Measurements from ENCODE around the gene ST7.
A peak's percentile ranks its signal among the peaks of the same experiment; 100 is the strongest.

ST7 gene

DNA sequence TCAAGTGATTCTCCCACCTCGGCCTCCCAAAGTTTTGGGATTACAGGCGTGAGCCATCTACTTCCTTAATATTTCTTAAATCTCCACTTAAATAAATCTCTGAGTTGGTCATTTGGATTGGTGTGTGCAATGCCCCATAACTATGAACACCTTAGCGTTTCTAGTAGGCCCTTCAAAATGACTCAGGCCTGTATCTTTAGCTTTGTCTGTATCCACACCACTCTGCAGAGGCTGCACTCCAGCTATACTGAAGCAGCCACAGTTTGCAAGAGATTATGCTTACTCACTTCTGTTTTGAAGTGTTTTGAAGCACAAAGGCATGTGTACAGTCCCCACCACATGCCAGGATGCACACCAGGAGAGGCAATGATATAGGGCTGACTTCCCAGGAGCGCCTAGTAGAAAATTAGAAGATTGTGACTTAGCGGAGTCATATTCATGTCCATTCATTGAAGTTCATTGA, 2.4 kb upstream of the ST7 start:
- TF ChIP-seq, protein P1, sequence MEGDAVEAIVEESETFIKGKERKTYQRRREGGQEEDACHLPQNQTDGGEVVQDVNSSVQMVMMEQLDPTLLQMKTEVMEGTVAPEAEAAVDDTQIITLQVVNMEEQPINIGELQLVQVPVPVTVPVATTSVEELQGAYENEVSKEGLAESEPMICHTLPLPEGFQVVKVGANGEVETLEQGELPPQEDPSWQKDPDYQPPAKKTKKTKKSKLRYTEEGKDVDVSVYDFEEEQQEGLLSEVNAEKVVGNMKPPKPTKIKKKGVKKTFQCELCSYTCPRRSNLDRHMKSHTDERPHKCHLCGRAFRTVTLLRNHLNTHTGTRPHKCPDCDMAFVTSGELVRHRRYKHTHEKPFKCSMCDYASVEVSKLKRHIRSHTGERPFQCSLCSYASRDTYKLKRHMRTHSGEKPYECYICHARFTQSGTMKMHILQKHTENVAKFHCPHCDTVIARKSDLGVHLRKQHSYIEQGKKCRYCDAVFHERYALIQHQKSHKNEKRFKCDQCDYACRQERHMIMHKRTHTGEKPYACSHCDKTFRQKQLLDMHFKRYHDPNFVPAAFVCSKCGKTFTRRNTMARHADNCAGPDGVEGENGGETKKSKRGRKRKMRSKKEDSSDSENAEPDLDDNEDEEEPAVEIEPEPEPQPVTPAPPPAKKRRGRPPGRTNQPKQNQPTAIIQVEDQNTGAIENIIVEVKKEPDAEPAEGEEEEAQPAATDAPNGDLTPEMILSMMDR (IDR thresholded peaks at IDR 0.05; ENCODE audit: low read depth, low read length), result no peak
- H3K4me3 ChIP-seq (ENCODE audit: low read depth, low read length), result no peak overlapping the region

DNA sequence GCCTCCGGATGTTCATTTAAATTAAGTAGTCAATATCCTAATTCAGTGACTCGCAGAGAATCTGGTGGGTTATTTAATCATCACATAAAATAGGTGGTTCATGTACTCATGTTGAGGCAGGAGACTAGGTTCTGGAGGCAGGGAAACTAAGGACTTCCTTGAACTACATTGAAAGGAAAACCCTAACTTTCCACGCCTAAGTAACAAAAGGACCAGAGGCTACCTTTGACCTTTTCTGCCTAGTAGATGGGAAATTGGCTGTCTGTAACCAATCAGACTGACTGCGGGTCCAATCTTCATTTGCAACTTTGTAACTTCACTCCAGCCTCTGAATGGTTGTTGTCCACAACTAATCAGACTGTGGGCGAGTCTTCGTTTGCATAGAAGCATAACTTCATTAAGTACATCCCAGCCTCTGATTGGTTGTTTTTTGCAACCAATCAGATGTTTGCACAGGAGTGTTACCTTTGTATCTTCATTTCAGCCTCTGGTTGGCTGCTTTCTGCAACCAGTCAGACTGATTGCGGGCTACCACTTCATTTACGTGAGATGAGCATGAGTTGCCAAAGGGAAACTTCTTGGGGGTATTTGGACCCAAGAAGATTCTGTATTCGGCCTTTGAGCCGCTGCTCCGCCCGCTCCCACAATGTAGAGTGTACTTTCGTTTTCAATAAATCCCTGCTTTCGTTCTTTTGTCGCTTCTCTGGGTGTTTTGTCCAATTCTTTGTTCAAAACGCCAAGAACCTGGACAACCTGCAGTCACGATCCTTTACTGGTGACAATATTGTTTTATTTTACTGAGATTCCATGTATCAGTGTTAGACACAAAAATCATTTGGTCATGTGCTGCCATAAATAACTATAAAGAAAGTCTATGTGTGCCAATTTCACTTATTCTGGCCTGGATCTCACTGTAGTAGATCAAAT, 1.7 kb upstream of the ST7 start:
- TF ChIP-seq, protein P1 (IDR thresholded peaks at IDR 0.05; ENCODE audit: low read depth, low read length), result no peak
- H3K4me3 ChIP-seq (ENCODE audit: low read depth, low read length), result no peak overlapping the region

DNA sequence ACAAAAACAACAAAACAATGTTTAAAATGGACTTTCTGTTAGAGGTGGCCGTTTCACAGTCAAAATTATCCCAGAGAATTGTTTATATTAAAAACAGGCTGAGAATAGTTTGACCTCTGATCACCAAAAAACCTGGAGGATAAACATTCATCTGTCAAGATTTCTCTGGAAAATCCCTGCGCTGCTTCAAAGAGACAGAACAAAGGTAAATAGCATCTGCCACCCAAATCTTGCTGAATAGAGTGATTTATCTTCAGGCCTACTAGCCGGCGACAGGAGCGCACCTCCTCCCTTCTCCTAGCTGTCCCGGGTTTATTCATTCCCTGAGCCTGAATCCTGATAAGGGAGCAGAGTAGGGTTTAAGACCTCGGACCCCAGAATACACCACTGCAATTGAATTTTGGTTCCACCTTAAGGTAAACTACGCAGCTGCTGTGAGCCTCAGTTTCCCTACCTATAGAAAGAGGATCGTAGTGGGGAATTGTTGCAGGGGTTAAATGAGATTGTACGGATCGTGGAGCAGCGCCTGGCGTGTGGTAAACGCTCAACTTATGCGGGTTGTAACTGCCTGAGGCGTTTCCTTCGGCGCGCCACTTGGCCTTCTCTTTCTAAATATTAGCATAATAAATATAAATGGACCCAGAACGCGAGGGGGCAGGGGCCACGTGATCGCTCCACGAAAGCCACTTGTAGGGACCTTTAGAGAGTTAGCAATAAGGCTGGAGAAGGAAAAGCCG, 498 bp upstream of the ST7 start:
- TF ChIP-seq, protein P1 (IDR thresholded peaks at IDR 0.05; ENCODE audit: low read depth, low read length), result no peak

DNA sequence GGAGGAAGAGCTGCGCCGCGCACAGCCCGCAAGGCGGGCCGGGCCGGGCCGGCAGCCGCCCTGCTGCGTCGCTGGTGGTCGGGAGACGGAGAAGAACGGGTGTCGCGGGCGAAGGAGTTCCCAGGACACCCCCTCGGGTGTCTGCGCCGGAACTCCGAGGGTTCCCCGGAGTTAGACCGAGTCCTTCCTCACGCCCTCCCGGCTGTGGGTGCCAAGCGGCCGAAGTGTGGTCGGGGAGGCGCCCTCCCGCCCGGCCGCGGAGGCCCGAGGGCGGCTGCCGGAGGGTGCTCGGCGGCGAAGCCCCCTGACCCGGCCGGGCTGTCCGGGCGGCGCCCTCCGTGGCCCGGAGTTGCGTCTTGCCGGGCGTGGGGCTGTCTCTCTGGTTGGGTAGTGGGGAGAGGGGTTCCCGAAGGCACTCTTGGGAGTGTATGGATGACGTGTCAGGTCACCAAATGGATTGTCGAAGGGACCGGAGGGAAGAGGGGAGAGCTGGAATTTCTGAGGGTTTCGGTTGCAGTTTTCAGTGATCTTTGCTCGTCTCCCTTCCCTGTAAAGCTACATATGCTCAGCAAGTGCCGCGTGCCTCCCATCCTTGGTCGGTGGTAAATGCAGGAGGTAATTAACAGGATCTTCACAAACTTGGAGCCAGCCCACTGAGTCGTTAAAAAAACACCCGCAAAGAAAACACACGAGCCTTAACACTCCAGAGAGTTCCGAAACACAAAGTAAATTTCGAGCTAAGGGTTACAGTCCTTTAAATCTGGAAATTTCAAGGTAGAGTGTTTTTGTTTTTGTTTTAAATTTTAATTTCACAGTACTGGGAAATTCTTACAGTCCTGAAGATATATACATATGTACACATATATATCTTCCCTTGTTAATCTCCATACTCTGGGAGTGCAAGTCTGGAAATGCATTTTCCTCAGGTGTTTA, 871 bp downstream of the ST7 start:
- TF ChIP-seq, protein P1 (IDR thresholded peaks at IDR 0.05; ENCODE audit: low read depth, low read length), result no peak

More for the DNA sequence above, 498 bp upstream of the ST7 start:
- peak overlapping the region; percentile 74 for H3K4me3 ChIP-seq (ENCODE audit: low read depth, low read length)

DNA sequence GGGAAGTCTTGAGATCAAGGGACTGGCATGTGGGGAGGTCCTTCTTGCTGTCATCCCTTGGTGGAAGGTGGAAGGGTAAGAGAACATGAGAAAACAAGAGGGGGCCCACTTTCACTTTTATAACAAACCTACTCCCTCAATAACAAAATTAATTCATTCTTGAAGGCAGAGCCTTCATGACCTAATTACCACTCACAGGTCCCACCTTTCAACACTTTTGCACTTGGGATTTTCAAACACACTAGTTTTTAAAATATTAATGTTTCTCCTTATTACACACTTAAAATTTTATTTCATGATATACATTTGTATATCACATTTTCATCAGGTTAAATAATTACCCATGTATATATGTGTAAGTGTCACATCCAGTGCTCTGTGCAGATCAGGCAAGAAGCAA, 2.0 kb downstream of the ST7 start:
- TF ChIP-seq, protein P1 (IDR thresholded peaks at IDR 0.05; ENCODE audit: low read depth, low read length), result no peak
- H3K4me3 ChIP-seq (ENCODE audit: low read depth, low read length), result peak overlapping the region; percentile 74

More for the DNA sequence above, 871 bp downstream of the ST7 start:
- H3K4me3 ChIP-seq (ENCODE audit: low read depth, low read length), result peak overlapping the region; percentile 74

DNA sequence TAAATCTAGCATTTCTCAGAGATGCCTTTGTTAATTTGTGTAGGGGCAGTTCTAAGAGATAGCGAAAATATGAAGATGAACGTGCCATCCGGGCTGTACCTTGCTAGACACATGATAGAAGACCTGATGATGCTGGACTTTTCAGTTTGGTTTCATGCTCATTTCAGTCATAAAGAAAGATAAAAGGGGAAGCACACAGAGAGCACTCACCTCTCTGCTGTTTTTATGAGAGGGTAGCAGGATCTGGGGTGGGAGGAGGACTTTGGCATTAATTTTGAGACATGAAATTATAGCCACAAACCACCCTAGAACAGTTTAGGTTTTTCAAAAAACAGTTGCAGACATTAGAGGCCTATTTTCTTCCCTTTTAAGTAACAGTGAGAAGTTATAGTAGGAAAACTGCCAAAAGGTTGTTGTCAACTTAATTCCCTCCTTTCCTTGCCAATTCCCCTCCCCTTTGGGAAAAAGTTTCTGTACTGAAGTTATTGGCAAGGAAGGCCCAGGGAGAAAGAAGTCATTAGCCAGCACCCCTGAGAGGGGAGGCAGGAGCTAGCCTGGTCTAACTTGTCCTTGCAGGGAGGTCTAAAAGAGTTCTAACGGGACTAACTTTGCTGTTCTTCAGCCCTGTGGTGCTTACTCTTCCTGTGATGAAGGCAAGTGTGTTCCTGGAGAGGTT, 2.6 kb downstream of the ST7 start:
- no peak overlapping the region for H3K4me3 ChIP-seq (ENCODE audit: low read depth, low read length)
- TF ChIP-seq, protein P1 (IDR thresholded peaks at IDR 0.05; ENCODE audit: low read depth, low read length), result no peak
